ENCODE measurements around the gene BOK. TPM values are rescaled to one million over a fixed set of nuclear protein-coding genes. Genes with fewer than 3 reads are reported as not detected.
"Not testable (repeated sequence)": the region's sequence is repeated elsewhere in the genome, so short reads cannot be mapped to it uniquely, and the experiment has no call there.

BOK gene
- total and polyA plus RNA-seq, 2 donors, result 16.7 to 95.8 TPM

DNA sequence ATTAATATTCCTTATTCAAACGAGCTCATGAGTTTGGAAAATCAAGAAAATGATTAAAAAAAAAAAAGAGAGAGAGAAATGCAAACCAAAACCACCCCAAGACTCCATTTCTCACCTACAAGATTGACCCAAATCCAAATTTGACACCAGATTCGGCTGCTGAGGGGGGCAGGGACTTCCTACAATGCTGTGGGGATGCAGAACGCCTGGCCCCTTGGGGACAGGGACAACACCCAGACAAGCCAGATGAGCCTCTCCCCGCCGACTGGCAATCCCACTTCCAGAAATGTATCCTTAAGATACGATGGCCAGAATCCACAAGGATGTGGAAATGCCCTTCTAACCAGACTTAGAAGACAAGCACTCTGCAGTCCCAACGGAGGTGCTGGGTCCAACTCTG is 20.7 kb downstream of the BOK start:
- WGBS, result 92% methylated on average over 7 of the region's 7 CpGs
- peaks cover 3% of the 10 kb centered on the region for H3K36me3 ChIP-seq (ENCODE audit: insufficient read depth)
- H3K4me1 ChIP-seq (ENCODE audit: insufficient read depth), result peaks cover 2% of the 10 kb centered on the region
- no peak overlapping the region for H3K4me3 ChIP-seq (ENCODE audit: low read depth, low read length)
- DNase-seq (ENCODE audit: extremely low spot score), result no peak
- no peak overlapping the region for H3K27ac ChIP-seq (ENCODE audit: low read depth)

DNA sequence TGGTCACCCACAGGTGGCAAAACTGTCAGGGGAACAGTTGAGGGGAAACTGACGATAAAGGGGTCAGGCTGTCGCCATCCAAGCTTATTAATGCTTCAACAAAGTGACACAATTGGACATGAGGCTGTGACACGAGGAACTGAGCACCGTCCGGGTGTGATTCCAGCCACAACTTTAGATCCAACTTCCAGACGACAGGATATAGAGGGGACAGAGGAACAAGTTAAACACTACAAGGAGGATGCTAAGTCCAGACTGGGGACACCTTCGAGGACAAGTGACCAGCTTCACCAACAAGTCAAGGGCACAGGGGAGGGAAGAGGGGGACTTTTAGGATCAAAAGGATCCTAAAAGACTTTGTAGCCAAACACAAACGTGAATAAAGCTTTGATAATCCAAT is 23.8 kb downstream of the BOK start:
- H3K27ac ChIP-seq (ENCODE audit: low read depth), result no peak overlapping the region
- no peak overlapping the region for H3K4me3 ChIP-seq (ENCODE audit: low read depth, low read length)
- no peak for DNase-seq (ENCODE audit: extremely low spot score)
- H3K4me1 ChIP-seq (ENCODE audit: insufficient read depth), result peaks cover 2% of the 10 kb centered on the region
- WGBS, result 97% methylated on average over 8 of the region's 8 CpGs
- H3K36me3 ChIP-seq (ENCODE audit: insufficient read depth), result peaks cover 5% of the 10 kb centered on the region

DNA sequence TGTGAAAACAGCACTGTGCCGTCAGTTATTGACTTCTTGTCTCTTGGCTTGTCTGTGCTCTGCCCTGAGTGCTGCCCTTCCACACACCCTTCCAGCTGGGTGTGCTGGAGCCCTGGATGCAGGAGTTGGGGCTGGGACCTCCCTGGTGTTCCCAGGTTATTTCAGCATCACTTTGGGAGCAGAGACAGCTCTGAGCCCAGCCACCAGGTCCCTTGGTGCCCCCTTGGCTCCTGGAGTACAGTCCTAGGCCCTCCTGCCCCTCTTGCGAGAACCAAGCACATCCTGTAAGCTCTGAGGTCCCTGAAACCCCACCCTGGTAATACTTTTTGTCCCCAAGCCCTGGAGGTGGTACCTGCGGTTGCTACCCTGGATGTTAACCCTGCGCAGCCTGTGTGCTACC is 24.3 kb downstream of the BOK start:
- H3K27ac ChIP-seq (ENCODE audit: low read depth), result no peak overlapping the region
- H3K4me3 ChIP-seq (ENCODE audit: low read depth, low read length), result no peak overlapping the region
- DNase-seq (ENCODE audit: extremely low spot score), result no peak
- WGBS, result over 99% methylated on average over 4 of the region's 4 CpGs
- peaks cover under 1% of the 10 kb centered on the region for H3K4me1 ChIP-seq (ENCODE audit: insufficient read depth)
- H3K36me3 ChIP-seq (ENCODE audit: insufficient read depth), result peaks cover 5% of the 10 kb centered on the region

DNA sequence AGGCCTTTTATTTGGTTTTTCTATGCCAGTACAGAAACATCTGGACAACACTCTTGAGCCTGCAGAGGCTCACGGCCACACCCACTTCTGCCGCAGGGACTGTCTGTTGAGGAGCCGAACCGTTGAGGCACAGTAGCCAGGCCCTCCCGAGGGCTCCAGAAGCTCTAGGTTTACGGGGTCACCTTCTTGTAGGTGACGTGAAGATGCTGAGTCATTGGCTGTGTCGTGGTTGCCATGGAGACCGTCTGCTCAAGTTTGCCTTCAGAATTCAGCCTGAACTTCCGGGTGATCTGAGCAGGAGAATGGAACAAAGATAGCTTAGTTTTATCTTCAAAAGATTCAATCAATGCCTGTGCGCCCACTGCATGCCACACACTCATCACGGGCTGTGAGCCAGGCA is 25.9 kb downstream of the BOK start:
- no peak overlapping the region for H3K4me3 ChIP-seq (ENCODE audit: low read depth, low read length)
- no peaks in the 10 kb centered on the region for H3K4me1 ChIP-seq (ENCODE audit: insufficient read depth)
- WGBS, result 73% methylated on average over 12 of the region's 12 CpGs
- H3K27ac ChIP-seq (ENCODE audit: low read depth), result no peak overlapping the region
- no peak for DNase-seq (ENCODE audit: extremely low spot score)
- H3K36me3 ChIP-seq (ENCODE audit: insufficient read depth), result peaks cover 5% of the 10 kb centered on the region

DNA sequence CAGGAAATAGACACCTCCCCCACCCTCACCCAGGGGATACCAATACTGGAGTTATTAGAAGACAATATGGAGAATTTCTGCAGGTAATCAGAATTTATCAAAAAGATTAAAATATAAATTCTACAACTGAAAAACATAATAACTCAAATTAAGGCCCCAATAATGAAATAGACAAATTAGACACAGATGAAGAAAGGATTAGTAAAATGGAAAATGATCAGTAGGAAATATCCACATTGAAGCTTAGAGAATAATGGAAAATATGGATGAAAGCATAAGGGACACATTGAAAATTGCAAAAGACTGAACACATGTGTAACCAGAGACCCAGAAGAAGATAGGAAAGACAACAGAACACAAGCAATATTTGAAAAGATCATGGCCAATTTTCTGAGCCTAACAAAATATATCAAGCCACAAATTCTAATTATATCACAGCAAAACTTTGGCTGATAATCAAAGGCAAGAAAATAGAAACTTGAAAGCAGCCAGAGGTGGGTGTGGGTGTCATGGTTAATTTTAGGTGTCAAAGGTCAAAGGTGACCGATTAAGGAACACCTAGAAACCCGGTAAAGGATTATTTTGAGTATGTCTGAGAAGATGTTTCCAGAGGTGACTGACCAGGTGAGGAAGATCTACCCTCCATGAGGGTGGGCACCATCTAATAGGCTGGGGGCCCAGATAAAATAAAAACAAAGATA is 28.2 kb downstream of the BOK start:
- 98% methylated on average over 2 of the region's 2 CpGs for WGBS
- H3K4me1 ChIP-seq (ENCODE audit: insufficient read depth), result no peaks in the 10 kb centered on the region
- DNase-seq (ENCODE audit: extremely low spot score), result no peak
- H3K36me3 ChIP-seq (ENCODE audit: insufficient read depth), result peaks cover 5% of the 10 kb centered on the region
- no peak overlapping the region for H3K4me3 ChIP-seq (ENCODE audit: low read depth, low read length)
- H3K27ac ChIP-seq (ENCODE audit: low read depth), result no peak overlapping the region

DNA sequence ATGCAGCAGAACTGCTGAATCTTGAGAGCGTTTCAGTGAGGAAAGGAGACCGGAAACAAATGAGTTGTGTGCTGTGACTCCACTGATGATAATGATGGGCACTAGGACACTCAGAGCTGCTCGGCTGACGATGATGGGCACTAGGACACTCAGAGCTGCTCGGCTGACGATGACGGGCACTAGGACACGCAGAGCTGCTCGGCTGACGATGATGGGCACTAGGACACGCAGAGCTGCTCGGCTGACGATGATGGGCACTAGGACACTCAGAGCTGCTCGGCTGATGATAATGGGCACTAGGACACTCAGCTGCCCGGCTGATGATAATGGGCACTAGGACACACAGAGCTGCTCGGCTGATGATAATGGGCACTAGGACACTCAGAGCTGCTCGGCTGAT is 31.3 kb downstream of the BOK start:
- not testable (repeated sequence) for DNase-seq (ENCODE audit: extremely low spot score); H3K27ac ChIP-seq (ENCODE audit: low read depth); H3K4me3 ChIP-seq (ENCODE audit: low read depth, low read length); H3K4me1 ChIP-seq (ENCODE audit: insufficient read depth); H3K36me3 ChIP-seq (ENCODE audit: insufficient read depth)
- 86% methylated on average over 17 of the region's 17 CpGs for WGBS

DNA sequence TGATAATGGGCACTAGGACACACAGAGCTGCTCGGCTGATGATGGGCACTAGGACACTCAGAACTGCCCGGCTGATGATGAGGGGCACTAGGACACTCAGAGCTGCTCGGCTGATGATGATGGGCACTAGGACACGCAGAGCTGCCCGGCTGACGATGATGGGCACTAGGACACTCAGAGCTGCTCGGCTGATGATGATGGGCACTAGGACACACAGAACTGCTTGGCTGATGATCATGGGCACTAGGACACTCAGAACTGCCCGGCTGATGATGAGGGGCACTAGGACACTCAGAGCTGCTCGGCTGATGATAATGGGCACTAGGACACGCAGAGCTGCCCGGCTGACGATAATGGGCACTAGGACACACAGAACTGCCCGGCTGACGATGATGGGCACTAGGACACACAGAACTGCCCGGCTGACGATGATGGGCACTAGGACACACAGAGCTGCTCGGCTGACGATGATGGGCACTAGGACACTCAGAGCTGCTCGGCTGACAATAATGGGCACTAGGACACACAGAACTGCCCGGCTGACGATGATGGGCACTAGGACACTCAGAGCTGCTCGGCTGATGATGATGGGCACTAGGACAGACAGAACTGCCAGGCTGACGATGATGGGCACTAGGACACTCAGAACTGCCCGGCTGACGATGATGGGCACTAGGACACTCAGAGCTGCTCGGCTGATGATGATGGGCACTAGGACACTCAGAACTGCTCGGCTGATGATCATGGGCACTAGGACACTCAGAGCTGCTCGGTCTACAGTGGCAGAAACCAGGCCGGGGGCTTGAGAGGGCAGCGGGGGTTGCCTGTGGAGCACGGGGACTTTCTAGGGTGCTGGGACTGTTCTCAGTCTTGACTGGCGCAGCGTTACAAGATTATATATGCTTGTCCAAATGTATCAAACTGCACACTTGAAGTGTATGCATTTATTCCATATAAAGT is 32.2 kb downstream of the BOK start:
- not testable (repeated sequence) for H3K4me1 ChIP-seq (ENCODE audit: insufficient read depth); H3K36me3 ChIP-seq (ENCODE audit: insufficient read depth); DNase-seq (ENCODE audit: extremely low spot score); H3K27ac ChIP-seq (ENCODE audit: low read depth); H3K4me3 ChIP-seq (ENCODE audit: low read depth, low read length)
- 90% methylated on average over 33 of the region's 33 CpGs for WGBS

DNA sequence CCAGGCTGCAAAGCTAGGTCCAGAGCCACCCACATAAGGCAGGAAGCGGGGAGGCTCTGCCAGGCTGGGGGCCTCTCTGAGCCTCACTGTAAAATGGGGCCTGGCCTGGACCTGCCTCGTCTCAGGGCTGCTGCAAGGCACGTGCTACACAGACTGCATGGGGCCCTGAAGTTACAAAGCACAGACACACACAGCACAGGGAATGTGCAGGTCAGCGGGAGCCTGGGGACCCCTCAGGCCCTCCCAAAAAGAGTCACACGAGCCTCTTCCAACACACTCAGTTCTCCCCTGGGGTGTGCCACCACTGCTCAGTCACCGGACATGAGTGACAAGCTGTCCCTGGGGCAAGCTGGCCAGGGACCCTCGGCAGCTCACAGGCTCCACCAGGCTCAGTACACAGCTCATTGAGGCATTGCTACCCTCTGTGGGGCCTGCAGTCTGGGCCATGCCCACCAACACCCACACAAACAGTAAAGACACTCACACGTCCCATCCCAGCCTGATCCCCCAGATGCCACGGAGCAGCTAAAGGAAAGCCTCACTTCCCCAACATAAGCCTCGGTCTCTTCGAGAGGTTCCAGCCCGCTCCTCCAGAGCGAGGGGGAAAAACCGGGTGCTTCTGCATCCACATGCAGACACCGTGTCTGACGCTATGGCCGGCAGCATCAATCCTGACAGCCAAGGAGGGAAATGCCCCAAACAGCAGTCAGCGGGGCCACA is 33.7 kb downstream of the BOK start:
- DNase-seq (ENCODE audit: extremely low spot score), result no peak
- Histone ChIP-seq H3K4me3 (ENCODE audit: low read depth, low read length) (no peak overlapping the region), H3K4me1 (ENCODE audit: insufficient read depth) (no peaks in the 10 kb centered on the region), H3K36me3 (ENCODE audit: insufficient read depth) (no peaks in the 10 kb centered on the region), H3K27ac (ENCODE audit: low read depth) (no peak overlapping the region)
- 89% methylated on average over 18 of the region's 18 CpGs for WGBS

DNA sequence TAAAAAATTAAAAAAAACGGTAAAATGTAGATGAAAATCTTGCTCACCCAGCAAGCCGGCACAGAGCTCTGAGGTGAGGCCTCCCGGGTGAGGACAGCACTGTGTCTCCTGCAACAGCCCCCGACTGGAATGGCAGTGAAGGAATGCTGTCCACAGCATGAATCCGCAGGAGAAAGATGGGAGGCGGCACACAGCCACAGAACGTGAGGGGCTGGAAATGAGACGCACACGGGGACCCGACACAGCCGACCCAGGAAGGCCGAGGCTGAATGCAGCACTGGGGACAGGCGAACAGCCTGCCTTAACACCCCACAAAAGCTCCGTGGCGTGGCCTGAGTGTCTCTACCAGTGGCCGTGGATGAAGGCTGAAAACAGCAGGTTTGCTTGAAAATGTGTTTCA is 34.7 kb downstream of the BOK start:
- no peaks in the 10 kb centered on the region for H3K36me3 ChIP-seq (ENCODE audit: insufficient read depth)
- no peak for DNase-seq (ENCODE audit: extremely low spot score)
- WGBS, result 94% methylated on average over 16 of the region's 16 CpGs
- no peak overlapping the region for H3K27ac ChIP-seq (ENCODE audit: low read depth)
- no peak overlapping the region for H3K4me3 ChIP-seq (ENCODE audit: low read depth, low read length)
- no peaks in the 10 kb centered on the region for H3K4me1 ChIP-seq (ENCODE audit: insufficient read depth)

DNA sequence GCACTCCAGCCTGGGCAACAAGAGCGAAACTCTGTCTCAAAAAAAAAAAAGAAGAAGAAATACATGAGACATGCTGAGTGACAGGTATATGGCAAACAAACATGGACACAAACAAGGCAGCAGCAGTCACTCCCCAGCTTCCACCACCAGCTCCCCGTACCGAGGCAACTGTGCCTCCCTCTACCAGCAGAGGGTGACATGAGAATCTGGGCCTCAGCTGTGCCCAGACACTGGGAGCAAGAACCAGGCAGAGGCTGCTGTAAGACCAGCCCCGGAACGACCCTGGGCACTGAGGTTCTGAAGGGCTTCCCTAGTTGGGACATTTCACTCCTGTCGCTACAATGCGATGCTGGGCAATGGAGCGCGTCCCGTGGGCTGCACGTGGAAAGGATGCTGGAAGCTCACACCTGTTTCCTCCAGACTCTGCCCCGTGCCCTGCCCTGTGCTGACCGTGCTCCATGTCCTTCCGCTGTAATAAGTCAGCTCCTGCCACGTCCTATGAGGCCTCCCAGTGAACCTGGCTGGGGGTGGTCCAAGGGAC is 37.1 kb downstream of the BOK start:
- 89% methylated on average over 15 of the region's 15 CpGs for WGBS
- no peak overlapping the region for H3K27ac ChIP-seq (ENCODE audit: low read depth)
- no peaks in the 10 kb centered on the region for H3K4me1 ChIP-seq (ENCODE audit: insufficient read depth)
- no peak for DNase-seq (ENCODE audit: extremely low spot score)
- no peak overlapping the region for H3K4me3 ChIP-seq (ENCODE audit: low read depth, low read length)
- peaks cover 1% of the 10 kb centered on the region for H3K36me3 ChIP-seq (ENCODE audit: insufficient read depth)

DNA sequence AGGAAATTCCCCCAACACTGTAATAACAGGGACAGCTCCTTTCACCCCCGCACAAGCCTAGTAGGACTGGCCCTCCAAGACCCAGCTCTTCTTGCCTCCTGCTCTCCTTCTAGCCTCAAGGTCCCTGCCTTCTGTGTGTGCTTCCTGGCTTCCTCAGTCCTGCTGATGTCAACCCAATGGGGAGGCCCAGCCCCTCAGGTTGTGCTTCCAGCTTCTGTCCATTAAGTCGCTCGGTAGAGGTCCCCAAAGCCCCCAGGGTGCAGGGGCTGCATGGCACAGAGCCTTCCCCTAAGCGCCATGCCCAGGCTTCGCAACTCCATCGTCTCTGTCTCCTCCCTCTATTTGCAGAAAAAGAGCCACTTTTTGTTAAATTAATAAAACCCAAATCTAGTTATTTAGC is 39.0 kb downstream of the BOK start:
- no peak for DNase-seq (ENCODE audit: extremely low spot score)
- WGBS, result 90% methylated on average over 6 of the region's 6 CpGs

DNA sequence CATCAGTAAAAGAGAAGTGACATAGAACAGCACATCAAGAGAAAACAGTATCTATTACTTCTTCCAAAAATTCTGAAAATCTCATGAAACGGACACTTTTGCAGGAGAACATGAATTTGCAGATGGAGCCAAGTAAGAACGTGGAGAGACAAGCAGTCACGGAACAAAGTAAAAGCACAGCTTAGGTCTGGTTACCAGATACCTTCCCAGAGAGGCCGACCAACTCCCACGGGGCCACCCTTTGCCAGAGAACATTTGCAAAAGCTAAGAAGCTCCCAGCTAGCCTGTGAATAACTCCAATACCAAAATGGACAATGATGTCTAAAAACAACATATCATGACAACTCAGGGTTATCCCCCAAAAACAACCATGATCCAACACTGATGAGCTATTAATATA is 39.5 kb downstream of the BOK start:
- 77% methylated on average over 5 of the region's 5 CpGs for WGBS
- Histone ChIP-seq H3K27ac (ENCODE audit: low read depth) (no peak overlapping the region), H3K4me3 (ENCODE audit: low read depth, low read length) (no peak overlapping the region), H3K36me3 (ENCODE audit: insufficient read depth) (peaks cover 1% of the 10 kb centered on the region), H3K4me1 (ENCODE audit: insufficient read depth) (no peaks in the 10 kb centered on the region)
- DNase-seq (ENCODE audit: extremely low spot score), result no peak

More for the DNA sequence above, 39.0 kb downstream of the BOK start:
- Histone ChIP-seq H3K36me3 (ENCODE audit: insufficient read depth) (peaks cover 1% of the 10 kb centered on the region), H3K4me1 (ENCODE audit: insufficient read depth) (no peaks in the 10 kb centered on the region), H3K4me3 (ENCODE audit: low read depth, low read length) (no peak overlapping the region), H3K27ac (ENCODE audit: low read depth) (no peak overlapping the region)

DNA sequence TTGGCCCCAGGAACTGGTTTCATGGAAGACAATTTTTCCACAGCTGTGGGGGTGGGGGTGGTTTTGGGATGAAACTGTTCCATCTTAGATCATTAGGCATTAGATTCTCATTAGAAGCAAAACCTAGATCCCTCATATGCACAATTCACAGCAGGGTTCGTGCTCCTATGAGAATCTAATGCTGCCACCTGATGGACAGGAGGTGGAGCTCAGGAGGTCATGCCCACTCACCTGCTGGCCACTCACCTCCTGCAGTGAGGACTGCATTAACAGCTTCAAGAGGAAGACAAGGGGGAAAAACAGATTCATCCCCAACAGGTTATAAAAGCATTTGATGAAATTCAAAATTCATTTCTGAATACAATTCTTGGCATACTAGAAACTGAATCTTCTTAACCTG is 39.9 kb downstream of the BOK start:
- WGBS, result 61% methylated on average over 1 of the region's 1 CpG
- H3K4me3 ChIP-seq (ENCODE audit: low read depth, low read length), result no peak overlapping the region
- no peaks in the 10 kb centered on the region for H3K4me1 ChIP-seq (ENCODE audit: insufficient read depth)
- no peak for DNase-seq (ENCODE audit: extremely low spot score)
- peaks cover 1% of the 10 kb centered on the region for H3K36me3 ChIP-seq (ENCODE audit: insufficient read depth)
- no peak overlapping the region for H3K27ac ChIP-seq (ENCODE audit: low read depth)
